Stromal cell of bone marrow (primary cell): ENCODE data around the gene NEDD4L.

ENCODE experiments used
- DNase-seq: peaks from one replicate; pipeline ENCODE4 v3.0.0-alpha.2; 2012; ENCODE audit warnings: low read depth

Gene NEDD4L

DNA sequence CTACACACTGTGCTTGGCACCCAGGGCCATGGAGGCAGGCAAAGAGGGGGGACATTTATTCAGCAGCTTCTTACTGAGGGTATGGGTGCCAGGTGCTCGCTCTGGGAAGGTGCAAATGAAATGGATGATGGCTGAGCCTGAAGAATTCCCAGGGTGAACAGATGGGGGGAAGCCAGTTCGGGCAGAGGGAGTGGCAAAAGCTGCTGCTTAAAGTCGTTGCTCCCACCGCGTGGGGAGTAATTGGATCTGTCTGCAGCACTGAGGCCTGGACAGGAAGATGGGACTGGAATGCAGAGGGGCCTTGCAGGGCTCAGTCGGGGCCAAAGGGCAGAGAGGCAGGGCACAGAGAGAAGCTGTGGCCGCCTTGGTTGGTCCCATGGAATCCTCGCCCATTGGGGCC is 51.2 kb downstream of the NEDD4L start:
- DNase-seq, result no peak

DNA sequence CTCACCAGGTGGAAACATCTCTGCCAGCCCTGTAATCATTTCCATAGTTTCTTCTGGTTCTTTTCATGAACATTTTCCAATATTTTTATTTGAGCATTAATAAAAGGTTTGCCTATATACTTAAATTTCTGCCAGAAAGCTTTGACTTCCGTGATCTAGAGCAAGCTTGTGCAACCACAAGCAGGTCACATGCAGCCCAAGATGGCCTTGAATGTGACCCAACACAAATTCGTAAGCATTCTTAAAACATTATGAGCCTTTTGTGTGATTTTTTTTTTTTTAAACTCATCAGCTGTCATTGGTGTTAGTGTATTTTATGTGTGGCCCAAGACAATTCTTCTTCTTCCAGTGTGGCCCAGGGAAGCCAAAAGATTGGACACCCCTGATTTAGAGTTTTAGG is 51.6 kb downstream of the NEDD4L start:
- no peak for DNase-seq

DNA sequence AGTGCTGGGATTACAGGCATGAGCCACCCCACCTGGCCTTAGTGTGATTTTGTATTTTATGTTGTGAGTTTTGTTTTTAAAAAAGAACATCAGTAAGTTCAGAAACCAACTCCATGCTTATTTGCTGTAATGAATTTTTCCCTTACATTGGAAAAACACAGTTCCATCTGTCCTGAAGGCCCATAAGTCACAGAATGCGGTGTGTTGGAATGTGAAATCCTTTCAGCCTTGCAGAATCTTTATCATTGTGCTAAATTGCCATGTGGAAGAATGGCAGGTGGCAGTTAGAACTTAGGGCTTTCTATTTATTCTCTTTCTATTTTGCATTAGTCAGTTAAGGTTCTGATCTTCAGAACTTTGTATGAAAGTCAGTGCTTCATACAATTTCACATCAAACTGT is 52.6 kb downstream of the NEDD4L start:
- DNase-seq, result no peak

DNA sequence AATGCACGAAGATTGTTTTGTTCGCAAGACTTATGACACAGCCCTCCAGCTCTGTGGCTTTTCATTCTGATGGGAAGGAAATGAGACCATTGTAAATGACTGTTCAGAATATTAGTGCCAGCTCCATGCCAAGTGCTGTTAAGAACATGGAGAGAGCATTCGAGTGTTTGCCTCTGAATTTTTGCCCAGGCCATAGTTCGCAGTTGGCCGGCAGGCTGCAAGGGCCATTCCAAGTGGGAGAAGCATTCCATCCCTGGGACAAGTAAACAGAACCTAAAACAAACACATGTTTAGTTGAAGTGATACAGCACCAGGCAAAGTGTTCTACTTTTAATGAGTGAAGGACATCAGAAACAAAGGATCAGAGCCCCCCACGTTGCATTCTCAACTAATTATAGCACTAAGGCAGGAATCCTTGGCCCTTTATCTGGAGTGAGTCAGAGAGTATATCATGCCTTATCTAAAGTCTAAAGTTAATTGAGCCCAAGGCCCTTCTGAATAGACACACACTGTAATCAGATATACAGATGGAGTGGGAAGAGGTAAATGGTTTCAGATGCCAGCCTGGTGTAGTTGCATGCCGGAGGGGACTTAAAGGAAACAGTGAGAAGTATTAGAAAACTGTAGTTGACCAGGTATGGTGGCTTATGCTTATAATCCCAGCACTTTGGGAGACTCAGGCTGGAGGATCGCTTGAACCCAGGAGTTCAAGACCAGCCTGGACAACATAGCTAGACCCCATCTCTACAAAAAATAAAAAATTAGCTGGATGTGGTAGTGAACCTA is 53.3 kb downstream of the NEDD4L start:
- DNase-seq, result no peak

DNA sequence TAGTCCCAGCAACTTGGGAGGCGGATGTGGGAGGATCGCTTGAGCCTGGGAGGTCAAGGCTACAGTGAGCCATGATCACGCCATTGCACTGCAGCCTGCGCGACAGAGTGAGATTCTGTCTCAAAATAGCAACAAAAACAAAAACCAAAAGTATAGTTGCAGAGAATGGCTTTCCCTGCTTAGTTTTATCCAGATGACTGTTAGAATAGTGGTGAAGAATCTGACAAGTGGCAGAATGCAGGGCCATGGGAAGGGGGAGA is 53.8 kb downstream of the NEDD4L start:
- no peak for DNase-seq

DNA sequence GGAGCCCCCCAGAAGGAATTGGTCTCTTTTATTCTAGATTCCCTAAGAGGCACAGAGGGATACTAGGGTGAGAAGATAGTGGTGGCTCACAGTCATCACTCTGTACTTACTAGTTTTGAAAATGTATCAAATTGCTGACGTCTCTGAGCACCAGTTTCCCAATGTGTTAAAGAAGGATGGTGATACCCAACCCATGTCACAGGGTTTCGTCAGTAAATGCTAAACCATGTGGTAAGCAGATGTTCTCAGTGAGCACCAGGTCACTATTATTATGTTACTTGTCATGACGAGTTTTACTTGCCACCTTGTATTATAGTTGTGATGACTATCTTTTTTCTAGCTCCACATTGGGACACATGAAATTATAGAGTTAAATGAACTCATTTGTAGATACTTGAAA is 54.7 kb downstream of the NEDD4L start:
- no peak for DNase-seq

DNA sequence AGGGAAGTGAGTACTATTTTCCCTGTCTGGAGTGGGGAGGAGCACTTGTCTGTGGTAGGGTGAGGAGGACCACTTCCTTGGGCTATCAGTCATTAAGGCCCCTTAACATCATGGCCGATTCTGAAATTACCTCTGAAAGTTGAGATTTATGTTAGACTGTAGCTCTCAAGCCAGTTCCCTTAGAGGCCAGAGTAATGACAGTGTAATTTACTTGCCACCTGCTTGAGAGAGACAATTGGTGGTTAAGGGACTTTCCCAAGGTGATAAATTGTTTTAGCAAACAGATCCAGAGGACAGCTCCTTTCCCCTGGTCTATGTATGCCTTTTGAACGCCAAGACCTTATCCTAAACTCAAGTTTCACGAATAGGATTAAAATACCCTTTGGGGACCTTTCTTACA is 56.1 kb downstream of the NEDD4L start:
- no peak for DNase-seq

DNA sequence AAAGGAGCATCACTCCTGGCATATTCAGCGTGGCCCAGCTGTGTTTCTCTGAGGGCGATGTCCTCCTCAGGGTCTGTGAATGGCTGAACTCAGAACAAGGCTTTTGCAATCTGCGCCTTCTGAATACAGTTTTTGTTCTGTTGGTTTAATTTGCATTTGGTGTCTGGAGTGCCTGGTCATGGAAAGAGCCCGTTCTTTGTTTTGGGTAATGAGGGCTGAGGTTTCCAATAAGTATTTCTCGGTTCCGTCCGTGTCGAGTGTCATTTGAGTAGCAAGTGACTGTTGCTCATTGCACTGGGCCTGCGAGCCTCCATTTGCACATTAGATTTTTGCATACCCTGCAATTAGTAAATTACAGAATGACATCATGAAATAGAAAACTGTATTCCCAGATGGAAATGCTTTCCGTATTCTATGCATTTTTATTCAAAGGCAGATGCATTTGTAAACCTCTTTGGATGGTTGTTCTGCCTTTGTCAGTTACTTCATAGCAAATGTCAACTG is 57.3 kb downstream of the NEDD4L start:
- no peak for DNase-seq

DNA sequence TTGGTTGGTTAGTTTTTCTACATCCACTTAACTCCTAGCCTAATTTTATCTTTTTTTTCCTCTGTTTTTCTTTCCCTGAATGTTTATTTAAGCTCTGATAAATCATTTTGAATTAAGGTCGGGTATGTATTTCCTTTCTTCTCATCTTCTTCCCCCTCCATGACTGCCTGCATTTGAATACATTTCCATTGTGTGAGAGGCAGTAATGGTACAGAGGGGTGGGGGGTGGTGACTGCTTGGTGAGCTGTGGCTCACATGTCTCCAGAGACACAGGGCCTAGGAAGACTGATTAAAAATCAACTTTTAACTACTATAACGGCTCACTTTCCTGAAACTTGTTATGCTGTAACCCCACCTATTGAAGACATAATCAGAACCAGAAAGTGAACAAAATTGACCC is 58.0 kb downstream of the NEDD4L start:
- DNase-seq, result no peak

DNA sequence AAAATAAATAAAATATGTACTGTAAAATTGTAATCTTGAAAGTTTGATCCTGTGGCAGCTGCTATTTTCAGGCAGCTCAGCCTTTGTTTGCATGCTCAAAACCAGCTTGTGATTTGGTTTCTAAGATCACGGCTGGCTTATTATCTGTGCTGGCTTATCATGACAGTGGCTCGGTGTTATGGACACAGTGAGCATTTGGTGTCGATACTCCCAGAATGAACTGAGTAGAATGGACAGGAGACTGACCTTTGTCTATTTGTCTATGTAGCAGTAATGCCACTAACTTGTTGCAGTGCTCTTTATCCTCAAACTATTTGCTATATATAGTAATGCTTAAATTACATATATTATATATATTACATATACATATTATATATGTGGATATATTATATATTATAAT is 58.8 kb downstream of the NEDD4L start:
- no peak for DNase-seq

DNA sequence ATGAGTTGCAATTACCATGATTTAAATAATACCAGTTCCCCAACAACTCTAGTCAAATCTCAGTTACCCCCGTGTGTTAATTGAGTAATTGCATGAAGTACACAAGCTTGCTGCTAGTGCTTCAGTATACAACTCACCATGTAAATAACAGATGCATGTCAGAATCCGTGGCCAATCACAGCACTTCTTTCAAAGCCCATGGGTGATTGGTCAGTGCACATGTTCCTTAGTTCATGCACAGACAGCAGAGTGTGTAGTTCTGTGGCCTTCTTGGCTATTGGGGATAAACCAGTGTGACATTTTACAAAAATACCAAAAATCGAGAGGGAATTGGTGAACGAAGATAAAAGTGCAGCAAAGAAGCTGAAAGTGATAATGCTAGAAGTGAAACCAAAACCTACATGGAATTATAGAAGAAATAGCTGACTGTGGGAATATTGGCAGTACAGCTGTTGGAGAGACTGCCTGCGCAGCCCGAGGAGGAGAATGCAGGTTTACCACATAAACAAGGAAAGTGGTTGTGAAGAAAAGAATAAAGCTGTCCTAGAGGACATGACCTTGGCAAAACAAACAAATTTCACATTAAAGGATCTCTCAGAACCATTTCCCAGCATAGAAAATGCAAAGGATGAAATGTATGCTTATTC is 59.4 kb downstream of the NEDD4L start:
- no peak for DNase-seq

DNA sequence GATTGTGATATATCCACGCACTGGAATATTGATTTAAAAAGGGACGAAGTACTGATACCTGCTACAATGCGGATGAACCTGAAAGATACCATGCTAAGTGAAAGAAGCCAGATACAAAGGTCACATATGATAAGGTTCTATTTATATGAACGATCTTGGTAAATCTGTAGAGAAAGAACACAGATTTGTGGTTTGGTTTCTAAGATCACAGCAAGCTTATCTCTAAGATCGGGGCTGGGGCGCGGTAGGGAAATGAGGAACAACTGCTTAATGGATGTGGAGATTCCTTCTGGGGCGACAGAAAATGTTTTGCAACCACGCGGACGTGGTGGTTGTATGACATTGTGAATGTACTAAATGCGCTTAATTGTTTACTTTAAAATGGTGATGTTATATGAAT is 60.1 kb downstream of the NEDD4L start:
- no peak for DNase-seq

DNA sequence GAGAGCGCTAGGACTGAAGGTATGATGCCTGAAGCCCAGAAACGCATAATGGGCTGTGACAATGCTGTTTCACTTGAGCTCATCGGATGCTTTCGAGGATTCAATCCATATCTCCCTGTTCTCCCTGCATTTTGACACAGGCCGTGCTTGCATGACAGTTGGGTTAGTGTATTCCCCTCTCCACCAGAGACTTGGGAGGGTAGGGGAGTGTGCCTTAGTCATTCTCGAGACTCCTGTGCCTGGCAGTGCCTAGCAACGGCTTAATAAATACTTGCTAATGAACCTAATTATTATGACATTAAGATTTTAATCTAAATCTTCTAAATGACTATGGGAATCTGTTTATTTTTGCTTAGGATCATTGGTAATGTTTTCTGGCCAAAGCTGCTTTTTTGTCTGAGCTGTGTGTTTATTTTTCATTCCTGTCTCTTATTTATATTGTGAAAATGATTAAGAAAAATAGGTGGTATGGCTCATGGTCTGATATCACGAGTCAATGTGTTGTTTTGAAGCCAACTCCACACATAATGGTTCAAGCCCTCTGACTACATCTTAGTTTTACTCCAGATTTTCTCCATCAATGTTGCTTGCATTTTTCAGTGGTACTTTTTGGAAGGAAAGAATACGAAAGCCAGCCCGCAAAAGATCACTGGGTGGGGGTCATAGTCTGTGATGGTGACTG is 61.3 kb downstream of the NEDD4L start:
- no peak for DNase-seq

DNA sequence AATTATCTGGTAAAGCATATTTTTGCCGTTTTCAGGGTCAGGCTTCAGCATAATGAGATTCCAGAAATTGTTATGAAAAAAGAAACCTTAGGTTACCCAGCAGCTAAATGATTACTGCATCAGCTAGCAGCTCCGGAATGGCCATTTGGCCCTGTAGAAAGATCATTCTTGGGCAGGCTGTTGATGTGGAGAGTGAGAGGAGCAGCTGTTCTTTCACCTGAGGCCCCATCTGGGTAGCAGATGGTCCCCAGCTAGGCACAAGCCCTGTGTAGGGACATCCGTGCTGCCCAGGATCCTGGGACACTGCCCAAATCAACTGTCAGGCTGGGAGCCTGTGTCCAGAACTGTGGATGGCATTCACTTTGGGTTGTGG is 61.8 kb downstream of the NEDD4L start:
- DNase-seq, result no peak

DNA sequence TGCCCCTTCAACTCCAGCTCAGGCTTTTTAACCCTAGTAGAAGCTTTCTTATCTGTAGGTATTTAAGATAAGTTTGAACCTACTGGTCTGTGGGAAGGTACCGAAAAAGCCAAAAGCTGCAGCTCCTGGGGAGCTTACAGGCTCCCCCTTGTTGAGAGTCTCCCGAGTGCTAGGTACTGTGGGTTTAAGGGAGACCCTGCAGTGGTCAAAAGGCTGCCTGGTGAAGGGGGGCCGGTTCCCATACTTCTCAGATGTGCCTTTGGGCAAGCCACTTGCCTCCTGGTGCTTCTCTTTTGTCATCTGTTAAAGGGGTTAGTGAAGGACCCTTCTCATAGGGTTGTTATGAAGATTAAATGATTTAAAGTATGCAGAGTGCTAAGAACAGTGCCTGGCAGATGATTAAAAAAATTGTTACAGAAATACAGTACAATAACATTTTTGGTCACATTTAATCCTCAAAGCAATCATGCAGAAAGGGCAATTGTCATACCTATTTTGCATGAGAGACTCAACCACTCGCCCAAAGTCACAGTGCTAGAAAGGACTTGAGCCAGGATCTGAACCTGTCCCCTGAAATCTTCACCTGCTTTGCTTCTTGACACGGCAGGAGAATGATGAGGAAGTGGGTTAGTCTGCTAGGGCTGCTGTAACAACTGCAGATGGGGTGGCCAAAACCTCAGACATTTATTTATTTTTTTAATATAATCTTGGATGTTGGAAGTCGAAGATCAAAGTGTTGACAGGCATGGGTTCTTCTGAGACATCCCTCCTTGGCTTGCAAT is 62.5 kb downstream of the NEDD4L start:
- no peak for DNase-seq

DNA sequence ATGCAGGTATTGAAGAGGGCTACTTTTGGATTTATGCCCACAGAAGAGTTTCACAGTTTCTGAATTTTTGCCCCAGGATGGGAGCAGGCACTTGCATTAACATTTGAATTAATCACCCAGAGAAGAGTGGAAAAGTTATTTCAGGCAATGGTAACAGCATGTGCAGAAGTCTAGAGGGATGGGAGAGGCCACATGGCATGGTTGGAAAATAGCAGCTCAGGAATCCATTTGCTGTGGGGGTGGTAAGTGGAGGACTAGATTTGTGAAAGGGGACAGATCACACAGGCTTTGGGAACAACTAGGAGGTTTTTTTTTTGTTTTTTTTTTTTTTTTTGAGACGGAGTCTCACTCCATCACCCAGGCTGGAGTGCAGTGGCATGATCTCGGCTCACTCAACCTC is 65.2 kb downstream of the NEDD4L start:
- DNase-seq, result no peak

DNA sequence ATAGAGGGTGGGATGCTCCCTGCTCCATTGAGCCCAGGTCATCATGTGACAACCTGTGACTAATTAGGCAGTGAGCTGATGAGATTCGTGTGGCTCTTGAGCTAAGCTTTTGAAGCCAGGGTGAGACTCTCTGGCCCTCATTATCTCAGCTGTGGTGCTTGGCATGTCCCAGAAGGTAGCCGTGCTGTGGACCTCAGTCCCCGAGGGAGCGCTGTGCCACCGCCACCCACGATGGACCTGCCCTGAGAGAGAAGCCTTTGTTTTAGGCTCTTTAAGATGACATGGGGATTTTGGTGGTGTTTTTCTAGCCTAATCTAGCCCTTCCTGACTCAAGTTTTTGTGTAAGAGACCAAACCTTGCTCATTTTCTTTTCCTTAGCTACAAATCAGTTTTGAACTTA is 66.4 kb downstream of the NEDD4L start:
- no peak for DNase-seq

DNA sequence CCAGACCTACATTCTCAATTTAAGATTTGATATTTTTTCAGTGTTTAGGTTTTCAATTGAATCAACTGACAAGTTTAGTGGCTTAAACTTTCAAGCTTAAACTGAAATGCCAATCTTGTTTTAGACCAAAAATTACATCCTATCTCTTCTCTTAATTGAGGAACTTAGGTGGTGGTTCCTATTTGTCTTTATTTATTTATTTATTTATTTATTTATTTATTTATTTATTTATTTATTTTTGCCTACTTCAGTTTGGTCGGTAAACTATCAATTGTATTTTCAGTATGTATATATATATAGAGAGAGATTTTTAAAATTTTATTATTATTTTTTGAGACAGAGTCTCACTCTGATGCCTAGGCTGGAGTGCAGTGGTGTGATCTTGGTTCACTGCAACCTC is 68.1 kb downstream of the NEDD4L start:
- no peak for DNase-seq

DNA sequence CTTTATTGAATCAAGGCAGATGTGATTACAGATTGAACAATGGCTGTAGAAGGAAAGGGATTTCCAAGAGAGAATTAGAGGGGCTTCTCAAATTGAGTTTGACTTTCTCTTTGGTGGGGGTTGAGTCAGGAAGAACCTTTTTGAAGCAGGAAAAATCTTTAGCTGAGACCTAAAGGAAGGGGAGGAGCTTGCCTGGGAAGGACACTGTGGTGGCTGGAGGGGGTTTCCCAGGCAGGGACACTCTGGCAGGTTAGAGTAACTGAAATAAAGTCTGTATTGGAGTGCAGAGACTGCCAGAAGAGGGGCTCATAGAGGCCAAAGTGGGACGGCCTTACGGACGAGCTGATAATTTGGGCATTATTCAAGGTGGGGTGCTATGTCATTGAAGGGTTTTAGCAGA is 69.3 kb downstream of the NEDD4L start:
- no peak for DNase-seq

DNA sequence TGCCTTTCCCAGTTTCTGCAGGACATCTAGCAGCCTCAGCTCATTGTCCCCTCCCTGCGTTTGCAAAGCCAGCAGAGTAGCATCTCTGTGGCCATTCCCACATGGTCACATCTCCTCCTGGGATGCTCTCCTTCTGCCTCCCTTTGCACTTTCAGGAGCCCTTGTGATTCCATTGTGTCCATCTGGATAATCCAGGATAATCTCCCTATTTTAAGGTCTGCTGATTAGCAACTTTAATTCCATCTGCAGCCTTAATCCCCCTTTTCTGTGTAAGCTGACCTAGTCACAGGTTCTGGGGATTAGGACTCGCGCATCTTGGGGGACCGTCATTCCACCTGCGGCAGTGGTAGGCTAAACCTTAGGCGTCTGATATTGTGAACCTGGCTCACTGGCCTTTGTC is 70.7 kb downstream of the NEDD4L start:
- DNase-seq, result no peak

DNA sequence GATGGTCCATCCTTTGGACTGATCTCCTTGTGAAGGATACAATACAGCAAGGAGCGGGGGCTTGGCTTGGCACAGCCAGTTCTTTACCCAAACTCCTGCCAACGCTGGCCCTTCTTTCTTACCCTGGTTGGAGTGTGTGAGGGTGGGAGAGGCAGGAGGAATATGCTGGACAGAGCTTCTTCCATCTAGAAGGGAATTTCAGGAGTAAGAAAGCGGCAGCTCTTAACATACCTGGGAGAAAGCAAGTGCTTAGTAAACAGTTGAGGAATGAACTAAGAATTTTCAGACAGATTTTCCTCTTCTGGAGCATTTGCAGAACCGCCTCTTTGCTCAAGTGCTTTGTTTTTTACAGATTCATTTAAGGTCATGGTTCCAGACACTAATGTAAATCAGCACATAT is 72.8 kb downstream of the NEDD4L start:
- no peak for DNase-seq

DNA sequence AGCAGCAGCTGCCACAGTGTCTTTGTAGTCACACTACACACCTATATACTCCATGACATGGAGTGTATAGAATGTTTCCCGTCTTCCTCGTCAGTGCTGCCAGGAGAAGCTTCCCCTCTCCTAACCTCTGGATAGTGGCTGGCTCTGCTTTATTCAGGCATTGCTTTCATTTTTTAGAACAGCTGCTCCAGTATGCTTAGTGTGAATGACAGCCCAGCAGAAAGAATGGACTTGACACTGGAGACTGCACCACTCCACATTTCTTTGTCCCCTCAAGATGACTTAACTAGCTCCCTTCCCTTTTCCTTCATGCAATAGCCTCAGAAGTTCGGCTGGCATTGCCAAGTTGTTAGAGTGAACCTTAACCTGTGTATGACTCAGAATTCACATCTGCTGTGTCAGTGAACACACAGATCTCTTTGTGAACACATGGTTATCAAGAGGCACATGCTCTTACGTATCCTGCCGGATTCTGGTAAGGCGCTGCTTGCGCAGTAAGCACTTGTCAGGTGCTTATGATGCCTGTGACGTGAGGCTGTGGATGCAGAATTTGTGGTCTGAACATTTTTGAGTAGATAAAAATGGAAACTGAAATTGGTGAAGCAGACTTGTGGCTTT is 73.9 kb downstream of the NEDD4L start:
- peak; percentile 45 for DNase-seq
